Epidermal melanocyte (primary cell): ENCODE results near the gene C1orf159.
"Not testable (repeated sequence)": the region's sequence is repeated elsewhere in the genome, so short reads cannot be mapped to it uniquely, and the experiment has no call there.

ENCODE experiments used
- DNase-seq: peaks from one replicate; pipeline ENCODE4 v3.0.0; 2011; ENCODE audit warnings: low spot score; ENCODE audit not compliant: insufficient read length

C1orf159 gene

DNA sequence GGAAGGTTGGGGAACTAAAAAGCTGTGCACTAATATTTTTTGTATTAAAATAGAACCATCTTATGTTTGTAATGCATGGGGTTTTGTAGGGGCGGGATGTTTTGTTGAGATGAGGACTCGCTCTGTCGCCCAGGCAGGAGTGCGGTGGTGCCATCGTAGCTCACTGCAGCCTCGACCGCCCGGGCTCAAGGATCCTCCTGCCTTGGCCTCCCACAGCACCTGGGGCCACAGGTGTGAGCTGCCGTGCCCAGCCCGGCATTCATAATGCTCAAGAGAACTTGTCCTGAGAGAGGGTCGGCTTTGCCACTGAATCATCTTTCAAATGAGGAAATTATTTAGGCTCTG, 3.0 kb upstream of the C1orf159 start:
- no peak for DNase-seq

DNA sequence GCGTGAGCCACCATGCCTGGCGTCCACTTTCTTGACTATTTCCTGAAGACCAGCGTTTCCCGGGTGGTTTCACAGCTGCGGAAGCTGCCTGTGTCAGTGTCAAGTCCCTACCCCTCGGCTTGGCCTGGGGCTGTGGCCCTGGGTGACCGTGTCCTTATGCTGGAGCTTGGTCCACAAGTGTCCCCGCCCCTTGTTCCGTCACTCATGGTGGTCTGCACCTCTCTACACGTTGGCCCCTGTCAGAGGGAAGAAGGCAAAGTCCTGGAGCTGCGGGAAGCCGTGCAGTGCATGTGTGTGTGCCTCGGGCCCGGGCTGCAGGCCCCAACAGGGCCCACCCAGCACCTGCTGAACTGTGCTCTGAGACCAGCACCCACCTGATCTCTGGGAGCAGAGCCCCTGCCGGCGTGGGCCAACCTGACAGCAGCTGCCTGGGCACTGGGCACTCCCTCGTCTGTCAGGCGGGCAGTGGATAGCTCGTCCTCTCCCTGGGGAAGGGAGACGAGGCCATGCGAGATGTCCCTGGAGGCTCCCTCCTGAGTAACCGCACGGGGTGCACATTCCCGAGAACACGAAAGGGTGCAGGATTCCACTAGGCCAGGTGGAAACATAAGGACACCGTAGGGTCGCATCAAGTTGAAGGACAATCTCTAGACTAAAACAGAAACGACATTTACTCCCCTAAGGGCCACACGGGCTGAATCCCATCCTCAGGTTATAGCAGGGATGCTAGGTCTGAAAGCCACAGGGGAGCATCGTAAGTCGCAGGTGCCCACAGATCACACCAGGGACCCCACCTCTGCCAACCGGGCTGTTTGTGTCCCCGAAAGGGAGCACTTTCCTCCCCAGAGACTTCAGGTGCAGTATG, 2.4 kb upstream of the C1orf159 start:
- DNase-seq = no peak

DNA sequence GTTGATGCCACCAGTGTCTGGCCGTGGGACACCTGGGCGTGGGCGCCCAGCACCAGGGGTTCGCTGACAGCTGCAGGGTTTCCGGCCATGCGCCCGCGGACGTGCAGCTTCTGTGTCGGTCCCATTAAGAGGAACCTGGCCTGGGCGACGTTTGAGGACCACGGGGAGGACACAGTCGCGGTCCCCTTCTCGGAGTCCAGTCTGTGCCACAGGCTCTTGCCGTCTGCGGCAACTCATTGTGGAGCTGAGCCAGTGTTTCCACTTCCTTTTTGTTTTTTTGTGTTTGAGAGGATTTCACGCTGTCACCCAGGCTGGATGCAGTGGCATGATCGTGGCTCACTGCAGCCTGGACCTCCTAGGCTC, 1.6 kb upstream of the C1orf159 start:
- DNase-seq = no peak

DNA sequence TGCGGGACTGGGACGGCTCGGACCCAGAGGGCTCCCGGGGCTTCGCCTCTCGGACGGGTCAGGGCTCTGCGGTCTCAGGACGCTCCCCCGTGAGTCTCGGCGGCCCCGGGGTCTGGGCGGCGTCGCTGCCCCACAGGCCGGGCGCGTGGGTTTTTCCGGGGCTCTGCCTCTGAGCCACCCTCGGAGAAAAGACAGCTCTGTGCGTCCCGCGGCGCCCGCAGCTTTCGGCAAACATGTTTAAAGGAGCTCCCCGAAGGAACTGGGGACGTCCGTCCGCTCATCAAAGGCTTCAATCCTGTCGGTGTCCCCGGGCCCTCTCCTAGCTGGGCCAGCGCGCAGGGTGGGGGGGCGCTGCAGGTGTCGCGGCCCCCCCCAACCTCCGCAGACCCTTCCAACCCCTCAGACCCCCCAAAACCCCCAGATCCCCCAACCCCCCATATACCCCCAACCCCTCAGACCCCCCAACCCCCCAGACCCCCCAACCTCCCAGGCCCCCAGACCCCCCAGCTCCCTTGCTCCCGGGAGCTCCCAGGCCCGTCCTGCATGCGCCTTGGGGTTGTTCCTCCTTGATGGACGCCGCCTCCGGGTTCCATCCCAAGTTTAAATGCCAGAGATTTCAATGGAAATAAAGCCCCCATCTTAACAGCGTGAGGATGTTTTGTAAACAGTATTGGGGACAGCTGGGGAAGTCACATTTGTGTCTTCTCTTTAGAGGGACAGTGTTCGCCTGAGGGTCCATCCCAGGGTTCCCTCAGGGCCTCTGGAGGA, 996 bp upstream of the C1orf159 start:
- no peak for DNase-seq

DNA sequence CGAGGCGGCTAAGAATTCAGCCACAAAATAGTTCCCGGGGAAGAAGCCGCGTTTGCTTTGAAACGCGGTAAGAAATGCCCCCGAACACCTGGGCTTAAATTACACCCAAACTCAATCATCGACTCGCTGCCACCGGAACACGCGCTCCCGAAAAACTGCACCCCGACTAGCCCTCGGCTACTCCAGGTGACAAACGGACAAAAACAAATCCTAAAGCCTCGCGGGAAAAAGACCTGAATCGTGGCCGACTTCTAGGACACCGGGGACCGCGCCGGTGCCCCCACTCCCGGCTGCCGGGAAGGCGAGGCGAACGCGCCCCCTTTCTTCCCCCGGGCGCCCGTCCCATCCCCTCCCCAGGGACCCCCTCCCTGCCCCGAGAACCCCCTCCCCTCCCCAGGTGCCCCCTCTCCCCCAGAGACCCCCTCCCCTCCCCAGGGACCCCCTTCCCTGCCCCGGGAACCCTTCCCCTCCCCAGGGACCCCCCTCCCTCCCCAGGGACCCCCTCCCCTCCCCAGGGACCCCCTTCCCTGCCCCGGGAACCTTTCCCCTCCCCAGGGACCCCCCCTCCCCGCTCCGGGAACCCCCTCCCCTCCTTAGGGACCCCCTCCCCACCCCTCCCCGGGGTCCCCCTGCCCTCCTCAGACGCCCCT, 628 bp downstream of the C1orf159 start:
- DNase-seq = no peak

DNA sequence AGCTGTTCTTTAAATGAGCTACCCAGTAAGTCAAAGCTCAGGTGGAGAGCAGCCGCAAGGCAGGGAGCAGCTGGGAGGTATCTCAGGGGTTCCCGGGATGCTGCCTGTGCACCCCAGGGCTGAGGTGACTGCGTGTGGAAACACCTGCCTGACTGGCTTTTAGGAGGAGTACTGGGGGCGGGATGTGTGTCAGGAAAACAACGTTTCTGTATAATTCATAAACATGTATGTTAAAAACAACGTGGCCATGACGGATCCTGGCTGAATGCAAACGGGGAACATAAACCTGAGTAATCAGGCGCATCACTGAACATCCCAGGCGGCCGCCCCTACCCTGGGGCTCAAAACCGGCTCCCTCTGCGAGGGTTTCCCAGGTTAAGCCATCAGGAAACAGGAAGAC, 1.5 kb downstream of the C1orf159 start:
- DNase-seq = no peak

DNA sequence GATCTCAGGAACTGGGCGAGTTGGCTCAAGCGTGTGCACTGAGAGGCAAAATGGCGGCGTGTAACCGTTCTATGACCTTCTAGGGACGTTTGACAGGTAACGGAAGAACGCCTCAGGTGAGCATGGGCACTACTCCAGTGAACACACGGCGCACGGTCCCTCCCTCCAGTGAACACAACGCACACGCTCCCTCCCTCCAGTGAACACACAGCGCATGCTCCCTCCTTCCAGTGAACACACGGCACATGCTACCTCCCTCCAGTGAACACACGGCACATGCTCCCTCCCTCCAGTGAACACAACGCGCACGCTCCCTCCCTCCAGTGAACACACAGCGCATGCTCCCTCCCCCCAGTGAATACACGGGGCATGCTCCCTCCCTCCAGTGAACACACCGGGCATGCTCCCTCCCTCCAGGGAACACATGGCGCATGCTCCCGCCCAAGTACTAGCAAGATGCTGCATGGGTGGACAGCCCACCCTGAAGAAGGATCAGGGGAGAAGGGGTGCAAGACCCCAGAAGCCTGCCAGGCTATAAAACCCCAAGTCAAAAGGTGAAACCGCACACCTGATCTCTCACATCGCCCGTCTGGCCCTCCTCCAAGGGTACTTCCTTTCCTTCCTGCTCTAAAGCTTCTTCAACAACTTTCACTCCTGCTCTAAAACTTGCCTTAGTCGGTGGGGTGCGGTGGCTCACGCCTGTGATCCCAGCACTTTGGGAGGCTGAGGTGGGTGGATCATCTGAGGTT, 3.5 kb downstream of the C1orf159 start:
- DNase-seq = no peak

DNA sequence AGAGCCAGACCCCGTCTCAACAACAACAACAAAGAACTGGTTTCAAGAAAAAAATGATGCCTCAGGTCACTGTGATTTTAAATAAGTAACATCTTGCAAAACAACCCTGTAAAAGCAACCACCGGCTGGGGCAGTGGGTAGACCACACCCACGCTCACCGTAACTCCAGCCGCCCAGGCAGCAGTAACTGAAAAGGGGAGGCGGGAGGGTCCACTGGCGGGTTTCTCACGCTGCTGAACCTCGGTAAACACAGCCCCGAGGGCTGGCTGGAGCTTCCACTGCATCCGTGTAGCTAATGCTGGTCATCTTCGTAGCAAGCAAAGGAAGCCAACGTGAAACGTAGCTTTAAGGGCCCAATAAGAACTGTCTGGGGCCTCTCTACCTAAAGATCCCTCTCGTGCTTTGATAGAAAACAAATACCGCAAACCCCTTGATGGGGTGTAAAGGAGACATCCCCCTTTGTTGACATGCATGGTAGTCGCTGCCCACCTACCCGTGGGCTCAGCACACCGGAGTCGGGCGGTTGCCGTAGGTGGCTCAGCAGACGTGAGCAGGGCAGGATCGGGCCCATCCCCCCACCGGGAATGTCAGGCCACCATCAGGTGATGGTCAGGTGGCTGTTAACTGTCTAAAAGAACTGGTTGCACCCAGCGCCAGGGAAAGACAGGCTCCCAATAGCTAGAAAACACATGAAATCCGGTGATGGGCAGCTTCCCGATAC, 4.2 kb downstream of the C1orf159 start:
- no peak for DNase-seq

DNA sequence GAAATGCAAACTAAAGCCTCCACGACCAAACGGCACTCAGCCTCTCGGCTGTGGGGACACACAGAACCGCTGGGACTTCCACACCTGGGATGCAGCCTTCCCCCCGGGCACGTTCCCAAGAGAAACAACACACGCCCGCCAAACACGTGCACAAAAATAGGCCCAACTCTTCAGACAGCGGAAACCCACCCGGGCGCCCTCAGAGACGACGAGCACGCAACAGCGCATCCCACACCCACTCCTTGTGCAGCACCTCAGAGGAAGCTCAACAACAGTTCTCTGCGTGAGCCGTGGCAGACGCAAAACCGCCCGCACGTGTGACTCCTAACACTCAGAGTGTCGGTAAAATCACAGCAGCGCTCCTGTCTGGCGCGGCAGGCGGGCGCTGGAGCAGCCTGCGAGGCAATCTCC, 5.3 kb downstream of the C1orf159 start:
- no peak for DNase-seq

DNA sequence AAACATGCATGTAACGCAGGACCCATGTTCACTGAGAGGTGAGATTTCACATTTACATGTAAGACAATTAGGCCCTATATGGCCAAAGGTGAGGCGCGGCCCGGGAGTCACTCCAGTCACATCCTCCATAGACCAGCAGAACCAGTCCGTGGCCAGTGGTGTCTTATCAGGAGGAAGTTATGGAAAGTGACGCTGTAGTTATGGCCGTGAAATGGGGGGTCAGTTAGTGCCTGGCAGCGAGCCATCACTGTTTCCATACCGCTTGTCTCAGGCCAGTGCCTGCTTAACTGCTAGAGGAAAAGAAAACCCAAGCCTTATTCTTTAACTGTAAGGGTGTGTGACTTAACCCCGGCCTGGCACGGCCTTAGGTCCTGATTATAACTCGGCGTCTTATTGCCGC, 6.1 kb downstream of the C1orf159 start:
- no peak for DNase-seq

DNA sequence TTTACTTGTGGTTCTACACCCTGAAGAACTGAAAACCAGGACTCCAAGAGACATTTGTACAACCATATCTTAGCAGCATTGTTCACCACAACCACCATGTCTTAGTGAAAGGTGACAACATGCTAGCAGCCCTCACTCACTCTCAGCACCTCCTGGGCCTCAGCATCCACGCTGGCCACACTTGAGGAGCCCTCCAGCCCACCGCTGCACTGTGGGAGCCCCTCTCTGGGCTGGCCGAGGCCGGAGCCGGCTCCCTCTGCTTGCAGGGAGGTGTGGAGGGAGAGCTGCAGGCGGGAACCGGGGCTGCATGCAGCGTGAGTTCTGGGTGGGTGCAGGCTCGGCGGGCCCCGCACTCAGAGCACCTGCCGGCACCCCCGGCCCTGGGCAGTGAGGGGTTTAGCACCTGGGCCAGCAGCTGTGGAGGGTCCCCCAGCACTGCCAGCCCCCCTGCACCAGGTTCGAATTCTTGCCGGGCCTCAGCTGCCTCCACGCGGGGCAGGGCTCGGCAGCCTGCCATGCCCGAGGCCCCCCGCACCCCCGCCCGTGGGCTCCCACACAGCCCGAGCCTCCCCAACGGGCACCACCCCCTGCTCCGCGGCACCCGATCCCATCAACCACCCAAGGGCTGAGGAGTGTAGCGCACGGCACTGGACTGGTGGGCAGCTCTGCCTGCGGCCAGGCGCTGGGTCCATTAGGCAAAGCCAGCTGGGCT, 9.2 kb downstream of the C1orf159 start:
- no peak for DNase-seq

DNA sequence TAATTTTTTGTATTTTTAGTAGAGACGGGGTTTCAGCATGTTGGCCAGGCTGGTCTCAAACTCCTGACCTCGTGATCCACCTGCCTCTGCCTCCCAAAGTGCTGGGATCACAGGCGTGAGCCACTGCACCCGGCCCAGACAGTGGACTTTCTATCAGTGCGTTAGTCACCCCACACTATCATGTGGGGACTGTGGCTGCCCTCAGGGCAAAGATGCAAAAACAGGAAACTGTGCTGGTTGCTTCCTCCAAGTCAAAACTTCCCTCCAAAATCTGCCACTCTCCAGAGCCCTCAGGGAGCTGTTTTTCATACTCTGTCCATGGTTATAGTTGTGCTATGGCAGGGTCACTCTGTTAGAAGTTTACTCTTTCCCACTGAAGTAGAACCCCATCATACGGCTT, 11.7 kb downstream of the C1orf159 start:
- peak; percentile 57 for DNase-seq

DNA sequence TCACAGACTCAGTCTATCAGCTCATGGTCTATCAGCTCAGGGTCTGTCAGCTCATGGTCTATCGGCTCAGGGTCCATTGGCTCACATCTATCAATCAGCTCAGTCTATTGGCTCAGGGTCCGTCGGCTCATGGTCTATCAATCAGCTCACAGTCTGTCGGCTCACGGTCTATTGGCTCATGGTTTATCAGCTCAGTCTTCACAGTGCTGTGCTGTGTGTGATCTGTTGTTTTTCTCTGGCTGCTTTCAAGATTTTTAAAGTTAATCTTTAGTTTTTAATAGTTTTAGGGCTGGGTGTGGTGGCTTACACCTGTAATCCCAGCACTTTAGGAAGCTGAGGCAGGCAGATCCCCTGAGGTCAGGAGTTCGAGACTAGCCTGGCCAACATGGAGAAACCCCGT, 14.4 kb downstream of the C1orf159 start:
- no peak for DNase-seq

DNA sequence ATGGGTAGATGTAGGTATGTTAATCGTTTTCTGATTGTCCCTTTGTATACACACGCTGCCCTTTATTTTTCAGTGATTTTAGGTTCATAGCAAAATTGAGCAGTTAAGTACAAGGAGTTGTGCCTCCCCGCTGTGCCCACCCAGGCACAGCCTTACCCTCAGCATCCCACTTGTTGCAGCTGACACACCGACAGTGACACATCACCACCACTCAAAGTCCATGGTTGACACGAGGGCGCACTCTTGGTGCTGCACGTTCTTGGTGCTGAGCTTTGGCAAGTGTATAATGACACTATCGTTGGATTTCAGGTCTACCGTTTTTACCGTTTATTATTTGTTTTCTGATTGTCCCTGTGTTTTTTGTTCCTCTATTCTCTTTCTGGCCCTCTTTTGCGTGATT, 15.6 kb downstream of the C1orf159 start:
- DNase-seq = no peak

DNA sequence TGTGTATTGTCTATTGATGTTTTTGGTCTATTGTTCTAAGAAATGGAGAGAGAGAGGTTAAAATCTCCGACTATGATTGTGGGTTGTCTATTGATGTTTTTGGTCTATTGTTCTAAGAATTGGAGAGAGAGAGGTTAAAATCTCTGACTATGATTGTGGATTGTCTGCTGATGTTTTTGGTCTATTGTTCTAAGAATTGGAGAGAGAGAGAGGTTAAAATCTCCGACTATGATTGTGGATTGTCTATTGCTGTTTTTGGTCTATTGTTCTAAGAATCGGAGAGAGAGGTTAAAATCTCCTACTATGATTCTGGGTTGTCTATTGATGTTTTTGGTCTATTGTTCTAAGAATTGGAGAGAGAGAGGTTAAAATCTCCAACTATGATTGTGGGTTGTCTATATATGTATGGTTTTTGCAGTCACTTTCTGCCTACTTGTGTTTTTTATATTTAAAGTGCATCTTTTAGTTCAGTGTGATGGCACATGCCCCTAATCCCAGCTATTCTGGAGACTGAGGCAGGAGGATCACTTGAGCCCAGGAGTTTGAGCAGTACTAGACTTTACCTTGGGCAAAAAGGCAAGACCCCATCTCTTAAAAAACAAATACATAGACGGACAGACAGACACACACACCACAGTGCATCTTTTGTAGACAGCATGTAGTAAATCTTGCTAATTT, 16.2 kb downstream of the C1orf159 start:
- DNase-seq = no peak

DNA sequence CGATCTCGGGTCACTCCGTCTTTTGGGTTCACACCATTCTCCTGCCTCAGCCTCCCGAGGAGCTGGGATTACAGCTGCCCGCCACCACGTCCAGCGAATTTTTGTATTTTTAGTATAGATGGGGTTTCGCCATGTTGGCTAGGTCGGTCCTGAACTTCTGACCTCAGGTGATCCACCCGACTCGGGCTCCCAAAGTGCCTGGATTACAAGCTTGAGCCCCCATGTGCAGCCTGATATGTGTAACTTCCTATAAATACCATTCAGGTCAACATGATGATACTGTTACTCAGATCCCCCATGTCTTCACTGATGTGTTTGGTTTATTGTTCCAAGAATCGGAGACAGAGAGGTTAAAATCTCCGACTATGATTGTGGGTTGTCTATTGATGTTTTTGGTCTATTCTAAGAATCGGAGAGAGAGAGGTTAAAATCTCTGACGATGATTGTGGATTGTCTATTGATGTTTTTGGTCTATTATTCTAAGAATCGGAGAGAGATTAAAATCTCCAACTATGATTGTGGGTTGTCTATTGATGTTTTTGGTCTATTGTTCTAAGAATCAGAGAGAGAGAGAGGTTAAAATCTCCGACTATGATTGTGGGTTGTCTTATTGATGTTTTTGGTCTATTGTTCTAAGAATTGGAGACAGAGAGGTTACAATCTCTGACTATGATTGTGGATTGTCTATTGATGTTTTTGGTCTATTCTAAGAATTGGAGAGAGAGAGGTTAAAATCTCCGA, 17.0 kb downstream of the C1orf159 start:
- no peak for DNase-seq

DNA sequence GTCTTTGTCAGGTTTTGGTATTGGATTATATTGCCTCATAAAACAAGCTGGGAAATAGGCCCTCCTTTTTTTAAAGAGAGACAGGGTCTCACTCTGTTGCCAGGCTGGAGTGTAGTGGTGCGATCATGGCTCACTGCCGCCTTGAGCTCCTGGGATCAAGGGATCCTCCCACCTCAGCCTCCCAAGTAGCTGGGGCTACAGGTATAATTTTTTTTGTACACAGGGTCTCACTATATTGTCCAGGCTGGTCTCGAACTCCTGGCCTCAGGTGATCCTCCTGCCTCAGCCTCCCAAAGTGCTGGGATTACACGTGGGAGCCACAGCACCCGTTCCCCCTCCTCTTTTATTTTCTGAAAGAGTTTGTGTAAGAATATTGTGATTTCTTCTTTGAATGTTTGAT, 19.8 kb downstream of the C1orf159 start:
- DNase-seq = not testable (repeated sequence)

DNA sequence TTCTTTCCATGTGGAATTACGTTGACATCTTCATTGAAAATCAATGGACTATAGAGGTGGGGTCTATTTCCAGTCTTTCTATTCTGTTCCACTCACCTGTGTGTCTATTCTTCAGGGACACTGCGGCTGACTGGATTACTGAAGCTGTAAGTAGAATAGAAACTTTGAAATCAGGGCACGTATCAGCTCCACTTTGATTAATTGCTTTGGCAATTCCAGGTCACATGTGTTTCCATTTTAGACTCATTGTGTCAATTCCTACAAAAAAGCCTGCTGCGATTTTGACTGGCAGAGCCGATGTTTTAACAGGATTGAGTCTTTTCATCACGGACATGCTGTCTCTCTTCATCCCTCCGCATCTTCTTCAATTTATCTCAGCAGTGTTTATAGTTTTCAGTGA, 20.9 kb downstream of the C1orf159 start:
- no peak for DNase-seq

DNA sequence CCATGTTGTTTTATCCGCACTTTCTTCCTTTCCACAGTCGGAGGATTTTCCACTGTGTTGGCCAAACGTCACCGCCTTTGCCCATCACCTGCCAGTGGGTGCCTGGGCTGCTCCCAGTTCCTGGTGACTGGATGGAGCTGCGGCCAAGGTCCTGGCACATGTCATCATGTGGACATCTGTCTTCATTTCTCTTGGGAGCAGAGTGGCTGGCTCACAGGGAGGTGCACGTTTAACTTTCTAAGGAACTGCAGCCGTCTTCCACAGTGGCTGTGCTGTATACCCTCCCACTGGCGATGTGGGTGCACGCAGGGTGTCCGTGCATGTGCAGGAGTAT, 22.3 kb downstream of the C1orf159 start:
- no peak for DNase-seq
